Stimulated activated CD8-positive, alpha-beta memory T cell treated with anti-CD3 and anti-CD28 coated beads, Interleukin-2, amount 100 ng/mL, for 1 hour (primary cell): ENCODE measurements around the gene TRIP12.
"Not testable (repeated sequence)": the region's sequence is repeated elsewhere in the genome, so short reads cannot be mapped to it uniquely, and the experiment has no call there.

Experiments
- DNase-seq, 2 donors: peaks; one replicate each; pipeline ENCODE4 v3.0.0-alpha.2; 2020; ENCODE audit warnings: low read depth in 2 of 2

The TRIP12 gene

GRCh38 chr2:229921892-229922448 is at the start of gene TRIP12:
Gene TRIP12, minus strand, starts transcription at chr2:229922009. Its CDS starts 41,930 bp downstream, at chr2:229880079.
- DNase-seq, result peak; percentile 72 to 75

GRCh38 chr2:229971298-229971790 is 49.5 kb upstream of the TRIP12 start:
- no peak for DNase-seq

- no peak for DNase-seq
Measured at GRCh38 chr2:229970406-229970805, 48.6 kb upstream of the TRIP12 start.

- no peak for DNase-seq
Measured at GRCh38 chr2:229969921-229970320, 48.1 kb upstream of the TRIP12 start.

GRCh38 chr2:229963596-229963995 is 41.8 kb upstream of the TRIP12 start:
- not testable (repeated sequence) for DNase-seq

GRCh38 chr2:229956491-229956890 is 34.7 kb upstream of the TRIP12 start:
- DNase-seq, result no peak

- no peak for DNase-seq
Measured at GRCh38 chr2:229955663-229956062, 33.9 kb upstream of the TRIP12 start.

GRCh38 chr2:229952256-229952835 is 30.5 kb upstream of the TRIP12 start:
- no peak for DNase-seq

GRCh38 chr2:229947544-229947943 is 25.7 kb upstream of the TRIP12 start:
- DNase-seq, result no peak

GRCh38 chr2:229945975-229946374 is 24.2 kb upstream of the TRIP12 start:
- DNase-seq, result no peak

- no peak for DNase-seq
Measured at GRCh38 chr2:229943770-229944449, 22.1 kb upstream of the TRIP12 start.

- DNase-seq, result no peak
Measured at GRCh38 chr2:229943171-229943570, 21.4 kb upstream of the TRIP12 start.

GRCh38 chr2:229942671-229943070 is 20.9 kb upstream of the TRIP12 start:
- DNase-seq, result no peak

- no peak for DNase-seq
Measured at GRCh38 chr2:229937537-229937936, 15.7 kb upstream of the TRIP12 start.

GRCh38 chr2:229931241-229931640 is 9.4 kb upstream of the TRIP12 start:
- DNase-seq, result no peak

- DNase-seq, result no peak
Measured at GRCh38 chr2:229930656-229931055, 8.8 kb upstream of the TRIP12 start.

- DNase-seq, result no peak
Measured at GRCh38 chr2:229927817-229928321, 6.1 kb upstream of the TRIP12 start.

- DNase-seq, result no peak
Measured at GRCh38 chr2:229925201-229925600, 3.4 kb upstream of the TRIP12 start.

- DNase-seq, result not testable (repeated sequence)
Measured at GRCh38 chr2:229924541-229924940, 2.7 kb upstream of the TRIP12 start.

GRCh38 chr2:229922449-229923386 is 909 bp upstream of the TRIP12 start, which contains the start of gene FBXO36:
Gene FBXO36, plus strand, starts transcription at chr2:229922503. Its CDS starts 11 bp downstream, at chr2:229922514.
- DNase-seq, result peak; percentile 81 to 82

GRCh38 chr2:229921101-229921891 is 513 bp downstream of the TRIP12 start:
- DNase-seq, result peak; percentile 31 to 46
